Pulmonary artery endothelial cell (primary cell): ENCODE measurements around the gene JAZF1. TPM values are rescaled to one million over a fixed set of nuclear protein-coding genes. Genes with fewer than 3 reads are reported as not detected.
"Not testable (repeated sequence)": the region's sequence is repeated elsewhere in the genome, so short reads cannot be mapped to it uniquely, and the experiment has no call there.

Experiments
- DNase-seq: peaks from one replicate; pipeline ENCODE4 v3.0.0-alpha.2; 2011; ENCODE audit warnings: low read depth, low spot score
- total RNA-seq: library from RNA; depleted of rRNA; stranded (reverse); fragments of >200 nt; gene quantifications from 2 replicates; pipeline ENCODE4 v1.2.3, GENCODE V29; 2014

The JAZF1 gene
- total RNA-seq, 1 donor from 2014 or later: 5.5 TPM

- no peak for DNase-seq
These were observed 303.8 kb downstream of the JAZF1 start for GRCh38 chr7:27876756-27877155.

DNA sequence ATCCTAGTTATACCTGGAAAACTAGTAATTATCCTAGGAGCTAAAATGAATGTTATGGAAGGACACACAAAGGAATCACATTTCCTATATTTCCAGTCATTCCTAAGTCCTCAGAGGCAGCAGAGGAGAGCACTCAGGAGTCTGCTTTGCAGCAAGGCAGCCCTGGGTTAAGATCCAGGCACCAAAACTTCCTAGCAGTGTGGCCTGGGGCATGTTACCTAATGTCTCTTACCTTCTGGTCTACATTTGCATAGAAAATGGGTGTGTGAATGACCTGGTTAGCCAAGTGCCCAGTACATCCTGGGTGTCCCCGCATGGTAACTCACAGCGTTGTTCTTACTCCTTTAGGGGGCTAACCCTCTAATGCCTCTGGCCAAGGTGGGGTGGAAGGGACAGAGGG is 304.8 kb downstream of the JAZF1 start:
- DNase-seq: no peak

- DNase-seq: no peak
These were observed 305.5 kb downstream of the JAZF1 start for GRCh38 chr7:27875061-27875460.

DNA sequence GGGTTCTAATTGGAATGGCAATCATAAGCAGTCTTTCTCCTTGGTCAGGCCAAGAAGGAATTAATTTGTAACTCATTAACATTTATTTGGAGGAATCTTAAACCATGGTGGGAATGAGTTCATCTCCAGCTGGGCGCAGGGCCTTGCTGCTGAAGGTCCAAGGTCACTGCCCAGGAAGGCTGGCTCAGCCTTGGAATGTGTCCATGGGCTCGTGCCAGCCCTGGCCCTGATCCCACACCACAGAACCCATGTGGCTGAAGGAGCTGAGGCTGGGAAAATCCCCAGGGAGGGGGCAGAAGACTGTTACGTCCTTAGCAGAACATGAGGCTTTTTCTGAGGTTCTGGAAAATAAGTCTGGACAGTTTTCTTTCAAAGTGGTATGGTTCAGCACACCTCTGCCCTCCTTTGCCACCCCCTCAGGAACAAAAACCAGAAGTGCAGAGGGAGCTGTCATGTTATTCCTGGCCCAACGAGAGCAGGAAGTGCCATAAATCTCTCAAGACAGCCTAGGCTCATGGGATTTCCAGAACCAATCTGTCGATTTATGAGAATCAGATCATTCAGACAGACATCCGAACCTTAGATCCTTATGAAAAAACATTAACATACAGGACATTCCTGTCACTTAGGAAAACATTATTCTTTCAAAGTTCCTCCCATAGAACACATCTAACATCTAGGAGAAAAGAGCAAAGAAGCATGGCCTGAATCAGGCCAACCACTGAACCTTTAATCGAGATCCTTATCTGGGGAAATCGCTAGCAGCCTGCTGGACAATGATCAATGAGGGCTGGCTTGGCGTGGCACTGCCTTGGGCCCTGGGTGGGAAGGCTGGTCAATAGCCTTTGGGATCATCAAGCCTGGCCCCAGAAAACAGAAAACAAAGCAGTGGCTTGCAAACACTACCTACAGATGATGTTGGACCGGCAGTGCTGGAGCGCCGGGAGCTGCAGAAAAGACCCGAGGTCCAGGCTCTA is 306.3 kb downstream of the JAZF1 start:
- peak; percentile 93 for DNase-seq

GRCh38 chr7:27872356-27873275 is 308.0 kb downstream of the JAZF1 start:
- DNase-seq: peak; percentile 36

DNA sequence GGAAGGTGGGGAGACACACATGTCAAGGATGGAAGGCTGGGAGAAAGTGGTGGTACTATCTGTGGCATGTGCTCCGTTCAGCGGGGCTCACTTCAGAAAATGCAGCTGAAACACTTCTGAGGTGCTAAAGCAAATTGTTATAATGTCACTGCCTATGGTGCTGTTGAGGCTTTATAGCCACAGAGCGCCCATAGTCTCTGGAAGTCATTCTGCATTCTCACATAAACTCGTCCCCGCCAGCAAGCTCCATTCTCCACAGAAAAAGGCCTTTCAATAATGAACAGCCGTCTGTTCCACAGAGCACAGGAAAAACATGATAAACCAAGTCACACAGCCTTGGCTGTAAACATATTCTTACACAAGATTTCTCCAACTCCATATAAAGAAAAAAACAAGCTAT is 308.7 kb downstream of the JAZF1 start:
- DNase-seq: no peak

DNA sequence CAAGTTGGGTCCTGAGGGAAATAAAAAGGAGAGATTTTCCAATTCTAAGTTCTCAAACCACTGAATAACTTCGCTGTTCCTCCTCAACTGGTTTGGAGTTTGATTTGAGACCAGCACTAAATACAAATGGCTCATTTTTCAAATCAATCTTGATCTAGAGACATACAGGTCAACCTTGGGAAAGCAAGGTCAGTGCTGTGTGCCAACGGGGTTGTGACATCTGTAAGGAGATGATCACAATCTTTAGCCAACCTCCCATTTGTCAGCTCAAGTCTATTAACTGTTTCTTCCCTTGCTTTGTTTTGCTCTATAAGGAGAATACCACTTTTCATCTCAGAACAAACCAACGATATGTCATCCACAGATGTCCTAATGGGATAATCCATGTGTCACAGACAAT is 309.5 kb downstream of the JAZF1 start:
- DNase-seq: no peak

DNA sequence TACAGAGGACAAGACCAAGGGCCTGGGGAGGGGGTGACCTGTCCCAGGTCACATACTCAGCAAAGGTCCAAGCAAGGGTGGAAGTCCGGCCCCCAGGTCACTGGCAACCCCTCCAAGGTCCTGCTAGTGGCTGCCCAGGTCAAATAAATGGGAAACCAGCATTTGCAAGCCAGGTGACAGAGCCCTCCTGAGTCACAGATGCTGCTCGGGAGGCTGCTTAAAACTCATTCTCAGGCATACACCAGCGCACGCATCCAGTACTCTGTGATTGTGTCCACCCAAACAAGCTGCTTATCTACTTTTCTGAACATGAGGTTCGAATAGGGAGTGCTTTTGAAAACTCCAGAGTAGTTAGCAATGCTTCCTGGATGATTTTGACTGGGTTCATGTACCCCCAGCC is 310.0 kb downstream of the JAZF1 start:
- DNase-seq: no peak

- no peak for DNase-seq
These were observed 311.5 kb downstream of the JAZF1 start for GRCh38 chr7:27869056-27869455.

- DNase-seq: no peak
These were observed 312.5 kb downstream of the JAZF1 start for GRCh38 chr7:27868131-27868550.

- DNase-seq: no peak
These were observed 313.5 kb downstream of the JAZF1 start for GRCh38 chr7:27866828-27867672.

DNA sequence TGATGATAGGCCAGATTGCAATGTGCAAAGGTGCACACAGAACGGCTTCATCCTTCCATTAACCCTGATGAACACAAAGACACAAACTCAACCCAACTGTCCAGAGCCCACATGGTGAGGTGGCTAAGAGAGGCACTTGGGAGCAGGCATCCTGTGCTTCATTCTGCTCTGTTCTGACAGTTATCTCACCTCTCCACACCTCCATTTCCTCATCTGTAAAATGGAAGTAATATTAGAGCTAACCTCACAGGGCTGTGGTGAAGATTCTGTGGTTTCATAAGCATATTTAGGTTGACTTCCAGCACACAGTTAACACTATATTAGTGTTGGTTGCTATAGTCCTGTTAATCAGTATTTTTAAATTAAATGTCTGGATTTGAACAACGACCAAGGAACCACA is 314.3 kb downstream of the JAZF1 start:
- no peak for DNase-seq

DNA sequence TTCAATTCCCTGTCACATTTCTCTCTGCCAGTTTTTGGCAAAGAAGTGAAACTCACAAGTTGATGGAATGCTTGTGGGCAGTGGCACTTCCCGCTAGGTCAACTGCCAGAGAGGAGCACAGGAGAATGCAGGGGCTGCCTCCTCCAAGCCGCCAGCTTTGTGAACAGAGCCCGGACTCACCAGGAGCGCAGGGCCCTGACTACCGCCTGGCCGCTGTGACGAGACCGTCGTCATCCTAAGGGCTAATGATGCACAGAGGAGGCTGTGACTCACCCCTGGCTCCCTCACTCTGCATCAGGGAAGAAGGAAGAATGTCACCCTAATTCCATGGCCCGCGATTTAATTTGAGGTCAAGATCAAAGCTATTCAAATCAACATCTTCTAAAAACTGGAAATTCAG is 316.7 kb downstream of the JAZF1 start:
- DNase-seq: no peak

DNA sequence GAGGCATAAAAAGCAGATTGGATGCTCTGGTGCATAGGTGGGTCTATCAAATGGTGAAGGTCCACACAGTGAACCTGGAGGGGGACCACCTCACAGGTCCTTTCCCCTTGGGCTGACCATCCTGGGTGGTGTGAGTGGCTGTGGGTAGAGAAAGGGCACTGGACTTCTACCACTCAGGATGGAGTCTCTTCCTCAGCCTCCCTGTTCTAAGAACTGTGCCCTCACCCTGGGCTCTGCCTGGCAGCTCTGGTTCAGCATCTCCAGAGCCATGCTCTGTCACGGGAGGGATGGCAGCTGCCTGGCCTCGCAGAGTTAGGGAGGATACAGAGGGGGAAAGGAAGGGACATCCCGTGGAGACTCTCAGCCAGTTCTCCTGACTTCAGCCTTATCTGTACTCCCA is 318.8 kb downstream of the JAZF1 start:
- DNase-seq: no peak

DNA sequence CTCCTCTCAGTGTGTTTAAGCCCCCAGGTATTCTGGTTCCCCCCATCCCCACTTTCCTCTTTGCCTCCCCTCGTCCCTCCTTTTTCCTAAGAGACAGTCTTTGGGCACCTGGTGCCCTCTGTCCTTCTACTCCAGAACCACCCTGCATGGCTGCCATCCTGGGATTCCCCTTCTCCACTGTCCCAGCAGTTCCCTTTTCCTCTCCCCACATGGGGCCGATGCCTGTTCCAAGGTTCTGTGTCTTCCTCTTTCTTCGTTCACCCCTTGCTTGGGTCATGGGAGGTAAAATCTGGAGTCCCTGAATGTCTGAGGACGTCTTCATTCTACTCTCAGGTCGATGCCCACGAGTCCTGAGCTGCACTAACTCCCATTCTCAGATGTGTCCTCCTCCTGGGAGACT is 319.8 kb downstream of the JAZF1 start:
- DNase-seq: no peak

DNA sequence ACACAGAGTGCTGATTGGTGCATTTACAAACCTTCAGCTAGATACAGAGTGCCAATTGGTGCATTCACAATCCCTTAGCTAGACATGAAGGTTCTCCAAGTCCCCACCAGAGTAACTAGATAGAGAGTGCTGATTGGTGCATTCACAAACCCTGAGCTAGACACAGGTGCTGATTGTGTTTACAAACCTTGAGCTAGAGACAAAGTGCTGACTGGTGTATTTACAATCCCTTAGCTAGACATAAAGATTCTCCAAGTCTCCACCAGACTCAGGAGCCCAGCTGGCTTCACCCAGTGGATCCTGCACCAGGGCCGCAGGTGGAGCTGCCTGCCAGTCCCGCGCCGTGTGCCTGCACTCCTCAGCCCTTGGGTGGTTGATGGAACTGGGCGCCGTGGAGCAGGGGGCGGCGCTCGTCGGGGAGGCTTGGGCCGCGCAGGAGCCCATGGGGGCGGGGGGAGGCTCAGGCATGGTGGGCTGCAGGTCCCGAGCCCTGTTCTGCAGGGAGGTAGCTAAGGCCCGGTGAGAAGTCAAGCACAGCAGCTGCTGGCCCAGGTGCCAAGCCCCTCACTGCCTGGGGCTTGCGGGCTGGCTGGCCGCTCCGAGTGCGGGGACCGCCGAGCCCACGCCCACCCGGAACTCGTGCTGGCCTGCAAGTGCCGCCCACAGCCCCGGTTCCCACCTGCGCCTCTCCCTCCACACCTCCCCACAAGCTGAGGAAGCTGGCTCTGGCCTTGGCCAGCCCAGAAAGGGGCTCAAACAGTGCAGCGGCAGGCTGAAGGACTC is 323.7 kb downstream of the JAZF1 start:
- not testable (repeated sequence) for DNase-seq

- no peak for DNase-seq
These were observed 330.1 kb downstream of the JAZF1 start for GRCh38 chr7:27850531-27850930.

DNA sequence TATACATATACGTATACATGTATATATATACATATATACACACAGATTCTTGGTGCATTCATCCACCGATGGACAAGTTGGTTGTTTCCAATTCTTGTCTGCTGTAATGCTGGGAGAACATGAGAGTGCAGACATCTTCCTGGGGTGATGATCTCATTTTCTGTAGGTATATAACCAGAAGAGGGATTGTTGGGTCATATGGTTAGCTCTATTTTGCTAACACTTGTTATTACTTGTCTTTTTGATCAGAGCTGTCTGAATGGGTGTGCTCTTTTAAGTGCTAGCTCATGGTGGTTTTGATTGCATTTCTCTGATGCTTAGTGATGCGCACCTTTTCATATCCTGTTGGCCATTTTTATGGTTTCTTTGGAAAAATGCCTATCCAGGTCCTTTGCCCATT is 334.2 kb downstream of the JAZF1 start:
- DNase-seq: no peak

DNA sequence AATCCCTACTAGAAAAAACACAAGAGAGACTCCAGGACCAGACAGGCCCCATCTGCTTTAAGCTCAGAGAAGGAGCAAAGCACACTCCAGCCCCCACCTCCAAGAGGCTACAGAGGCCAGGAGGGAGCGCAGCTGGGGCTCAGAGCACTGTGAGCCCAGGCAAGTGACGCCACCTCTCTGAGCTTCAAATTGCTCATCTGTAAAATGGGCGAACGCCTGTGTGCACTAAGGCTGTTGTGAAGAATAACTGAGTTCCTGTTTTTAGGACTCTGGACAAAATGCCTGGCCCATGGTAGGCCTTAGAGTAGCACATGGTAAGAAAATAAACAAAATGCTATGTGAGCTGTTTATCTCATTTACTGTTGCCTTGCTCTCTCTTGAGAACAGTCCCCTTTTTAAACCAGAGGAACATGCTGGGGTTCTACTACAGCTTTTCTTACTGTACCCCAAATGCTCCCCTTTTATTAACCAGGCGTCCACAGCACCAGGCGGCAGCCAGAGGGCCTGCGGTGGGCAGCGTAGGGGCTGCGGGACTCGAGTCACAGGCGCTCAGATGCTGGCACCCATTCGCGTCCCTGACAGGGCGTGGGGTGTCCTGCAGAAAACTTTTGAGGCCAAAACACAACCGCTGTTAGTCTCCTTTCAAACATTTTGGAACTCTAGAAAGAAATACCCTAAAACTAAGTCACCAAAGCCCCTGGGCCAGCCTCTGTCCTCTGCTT is 336.9 kb downstream of the JAZF1 start:
- DNase-seq: no peak

GRCh38 chr7:27842851-27843250 is 337.7 kb downstream of the JAZF1 start:
- no peak for DNase-seq
